ENCODE measurements around the gene NIM1K. TPM values are rescaled to one million over a fixed set of nuclear protein-coding genes. Genes with fewer than 3 reads are reported as not detected.

NIM1K gene
- total RNA-seq, 1 experiment from 2014 or later = 0.59 TPM

DNA sequence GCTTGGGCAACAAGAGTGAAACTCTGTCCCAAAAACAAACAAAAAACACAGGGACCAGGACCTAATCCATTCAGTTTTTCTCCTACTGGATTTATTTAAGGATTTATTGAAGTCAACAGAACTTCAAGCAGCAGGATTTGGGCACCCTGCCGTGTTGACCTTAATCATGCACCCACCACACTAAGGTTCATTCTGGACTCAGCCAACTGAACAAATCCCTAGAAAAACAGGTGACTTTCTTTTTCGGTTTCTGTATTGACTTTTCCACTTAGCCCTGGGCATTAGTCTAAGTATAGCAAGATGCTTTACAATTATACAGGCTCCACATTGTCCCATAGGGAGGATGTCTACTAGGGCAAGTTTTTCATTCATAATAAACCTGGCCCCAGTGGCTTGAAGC lies 41.3 kb upstream of the NIM1K start:
- no peak for DNase-seq (ENCODE audit: low read depth, low spot score)
- no peaks in the 10 kb centered on the region for H3K27me3 ChIP-seq (ENCODE audit: control insufficient read depth, insufficient read depth, low read length)
- H3K4me3 ChIP-seq (ENCODE audit: low read depth in 2 of 2, low read length in 2 of 2) = no peak overlapping the region
- no TSS peak for BruUV-seq (replicated peaks)
- H3K9me3 ChIP-seq (ENCODE audit: control insufficient read depth, insufficient read depth, low read depth, low read length) = no peaks in the 10 kb centered on the region
- TF ChIP-seq, protein P1, sequence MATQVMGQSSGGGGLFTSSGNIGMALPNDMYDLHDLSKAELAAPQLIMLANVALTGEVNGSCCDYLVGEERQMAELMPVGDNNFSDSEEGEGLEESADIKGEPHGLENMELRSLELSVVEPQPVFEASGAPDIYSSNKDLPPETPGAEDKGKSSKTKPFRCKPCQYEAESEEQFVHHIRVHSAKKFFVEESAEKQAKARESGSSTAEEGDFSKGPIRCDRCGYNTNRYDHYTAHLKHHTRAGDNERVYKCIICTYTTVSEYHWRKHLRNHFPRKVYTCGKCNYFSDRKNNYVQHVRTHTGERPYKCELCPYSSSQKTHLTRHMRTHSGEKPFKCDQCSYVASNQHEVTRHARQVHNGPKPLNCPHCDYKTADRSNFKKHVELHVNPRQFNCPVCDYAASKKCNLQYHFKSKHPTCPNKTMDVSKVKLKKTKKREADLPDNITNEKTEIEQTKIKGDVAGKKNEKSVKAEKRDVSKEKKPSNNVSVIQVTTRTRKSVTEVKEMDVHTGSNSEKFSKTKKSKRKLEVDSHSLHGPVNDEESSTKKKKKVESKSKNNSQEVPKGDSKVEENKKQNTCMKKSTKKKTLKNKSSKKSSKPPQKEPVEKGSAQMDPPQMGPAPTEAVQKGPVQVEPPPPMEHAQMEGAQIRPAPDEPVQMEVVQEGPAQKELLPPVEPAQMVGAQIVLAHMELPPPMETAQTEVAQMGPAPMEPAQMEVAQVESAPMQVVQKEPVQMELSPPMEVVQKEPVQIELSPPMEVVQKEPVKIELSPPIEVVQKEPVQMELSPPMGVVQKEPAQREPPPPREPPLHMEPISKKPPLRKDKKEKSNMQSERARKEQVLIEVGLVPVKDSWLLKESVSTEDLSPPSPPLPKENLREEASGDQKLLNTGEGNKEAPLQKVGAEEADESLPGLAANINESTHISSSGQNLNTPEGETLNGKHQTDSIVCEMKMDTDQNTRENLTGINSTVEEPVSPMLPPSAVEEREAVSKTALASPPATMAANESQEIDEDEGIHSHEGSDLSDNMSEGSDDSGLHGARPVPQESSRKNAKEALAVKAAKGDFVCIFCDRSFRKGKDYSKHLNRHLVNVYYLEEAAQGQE (IDR thresholded peaks at IDR 0.05; ENCODE audit: insufficient read depth in 1 of 2, low read depth in 2 of 2, low read length in 1 of 2) = no peak
- no peak for ATAC-seq
- no peak overlapping the region for H3K27ac ChIP-seq (ENCODE audit: low read length)
- CTCF ChIA-PET = no interaction called here
- peaks cover 2% of the 10 kb centered on the region; the same call in 1 of the 2 replicates for H3K36me3 ChIP-seq (ENCODE audit: control insufficient read depth, insufficient read depth, low read length)
- no peaks in the 10 kb centered on the region for H3K4me1 ChIP-seq (ENCODE audit: control insufficient read depth, insufficient read depth, low read length)
- POLR2A ChIA-PET = no interaction called here
- in situ Hi-C loops (cut with HindIII; ENCODE audit: low pct_unique_long_range_greater_than_20kb, low sequenced_read_pairs) = no loop called here
- intact Hi-C loops (cut with micrococcal nuclease; ENCODE audit: unreplicated experiment) = no loop called here

DNA sequence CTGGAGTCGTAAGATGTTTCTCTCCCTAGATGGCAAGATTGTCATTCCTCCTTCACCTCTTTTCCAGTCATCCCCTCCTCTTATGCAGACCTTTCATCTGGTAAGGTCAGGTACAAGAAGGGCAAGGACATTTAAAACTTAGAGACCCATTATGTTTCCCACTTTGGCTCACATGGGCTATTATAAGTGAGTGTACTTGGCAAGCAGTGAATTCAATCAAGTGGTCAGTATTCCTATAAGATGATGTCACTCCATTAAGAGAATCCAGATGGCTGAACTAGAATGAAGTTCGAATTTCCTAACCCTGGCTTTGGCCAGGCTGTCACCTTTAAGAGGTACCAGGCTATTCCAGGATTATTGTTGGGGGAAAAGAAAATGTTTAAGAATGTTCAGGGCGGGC lies 39.1 kb upstream of the NIM1K start:
- POLR2A ChIA-PET = no interaction called here
- CTCF ChIA-PET = no interaction called here
- in situ Hi-C loops (cut with HindIII; ENCODE audit: low pct_unique_long_range_greater_than_20kb, low sequenced_read_pairs) = no loop called here
- TF ChIP-seq, protein P2, sequence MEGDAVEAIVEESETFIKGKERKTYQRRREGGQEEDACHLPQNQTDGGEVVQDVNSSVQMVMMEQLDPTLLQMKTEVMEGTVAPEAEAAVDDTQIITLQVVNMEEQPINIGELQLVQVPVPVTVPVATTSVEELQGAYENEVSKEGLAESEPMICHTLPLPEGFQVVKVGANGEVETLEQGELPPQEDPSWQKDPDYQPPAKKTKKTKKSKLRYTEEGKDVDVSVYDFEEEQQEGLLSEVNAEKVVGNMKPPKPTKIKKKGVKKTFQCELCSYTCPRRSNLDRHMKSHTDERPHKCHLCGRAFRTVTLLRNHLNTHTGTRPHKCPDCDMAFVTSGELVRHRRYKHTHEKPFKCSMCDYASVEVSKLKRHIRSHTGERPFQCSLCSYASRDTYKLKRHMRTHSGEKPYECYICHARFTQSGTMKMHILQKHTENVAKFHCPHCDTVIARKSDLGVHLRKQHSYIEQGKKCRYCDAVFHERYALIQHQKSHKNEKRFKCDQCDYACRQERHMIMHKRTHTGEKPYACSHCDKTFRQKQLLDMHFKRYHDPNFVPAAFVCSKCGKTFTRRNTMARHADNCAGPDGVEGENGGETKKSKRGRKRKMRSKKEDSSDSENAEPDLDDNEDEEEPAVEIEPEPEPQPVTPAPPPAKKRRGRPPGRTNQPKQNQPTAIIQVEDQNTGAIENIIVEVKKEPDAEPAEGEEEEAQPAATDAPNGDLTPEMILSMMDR (IDR thresholded peaks at IDR 0.05) = no peak
- TF ChIP-seq POLR2AphosphoS5 (IDR thresholded peaks at IDR 0.05; ENCODE audit: low read depth, low read length) = no peak
- no peak for TF ChIP-seq TCF7L2 (IDR thresholded peaks at IDR 0.05; ENCODE audit: low read depth, low read length)
- TF ChIP-seq SIN3A (IDR thresholded peaks at IDR 0.05; ENCODE audit: borderline replicate concordance, insufficient read depth, low read depth, low read length) = no peak
- TF ChIP-seq, protein P1 (IDR thresholded peaks at IDR 0.05; ENCODE audit: insufficient read depth in 1 of 2, low read depth in 2 of 2, low read length in 1 of 2) = no peak
- no peaks in the 10 kb centered on the region for H3K9me3 ChIP-seq (ENCODE audit: control insufficient read depth, insufficient read depth, low read depth, low read length)
- intact Hi-C loops (cut with micrococcal nuclease; ENCODE audit: unreplicated experiment) = no loop called here
- H3K4me3 ChIP-seq (ENCODE audit: low read depth in 2 of 2, low read length in 2 of 2) = no peak overlapping the region
- no peaks in the 10 kb centered on the region for H3K36me3 ChIP-seq (ENCODE audit: control insufficient read depth, insufficient read depth, low read length)
- no TSS peak for BruUV-seq (replicated peaks)
- H3K27me3 ChIP-seq (ENCODE audit: control insufficient read depth, insufficient read depth, low read length) = no peaks in the 10 kb centered on the region
- no peaks in the 10 kb centered on the region for H3K4me1 ChIP-seq (ENCODE audit: control insufficient read depth, insufficient read depth, low read length)
- ATAC-seq = no peak
- no peak for DNase-seq (ENCODE audit: low read depth, low spot score)
- no peak overlapping the region for H3K27ac ChIP-seq (ENCODE audit: low read length)

Measured in Panc1 (cell line).